Dedifferentiated amniotic fluid mesenchymal stem cell (primary cell): Measurements from ENCODE around the gene CYP46A1.

ENCODE experiments used
- DNase-seq: peaks from one replicate; pipeline ENCODE4 v3.0.0-alpha.2; 2016; ENCODE audit errors: extremely low spot score

CYP46A1 gene

DNA sequence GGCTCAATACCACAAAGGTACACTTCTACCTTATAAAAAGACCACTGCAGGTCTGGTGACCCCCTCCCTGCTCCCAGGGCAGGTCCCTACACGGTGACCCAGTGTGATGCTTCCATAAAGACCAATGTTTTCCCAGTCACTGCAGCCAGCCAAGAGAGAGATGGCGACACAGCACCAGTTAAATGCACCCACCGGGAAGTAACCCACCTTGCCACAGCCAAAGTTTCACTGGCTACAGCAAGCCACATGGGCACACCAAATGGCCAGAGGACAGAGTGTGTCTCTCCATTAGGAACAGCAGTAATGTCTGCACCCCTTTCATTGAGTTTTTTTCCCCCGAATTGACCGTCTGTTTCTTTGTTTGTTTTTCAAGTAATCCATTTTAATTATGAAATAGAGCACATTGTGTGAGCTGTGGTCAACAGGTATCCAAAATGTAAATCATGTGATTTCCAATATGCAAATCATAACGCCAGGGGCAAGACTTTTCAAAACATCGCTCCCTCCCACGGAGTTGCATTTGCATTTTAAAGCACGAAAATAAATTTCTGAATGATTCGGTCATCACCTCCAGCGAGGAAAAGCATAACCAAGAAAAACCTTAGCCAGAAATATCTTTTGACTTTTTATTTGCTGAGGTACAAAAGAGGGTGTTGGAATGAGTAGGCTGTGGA lies 60.2 kb downstream of the CYP46A1 start:
- peak; percentile 65 for DNase-seq

DNA sequence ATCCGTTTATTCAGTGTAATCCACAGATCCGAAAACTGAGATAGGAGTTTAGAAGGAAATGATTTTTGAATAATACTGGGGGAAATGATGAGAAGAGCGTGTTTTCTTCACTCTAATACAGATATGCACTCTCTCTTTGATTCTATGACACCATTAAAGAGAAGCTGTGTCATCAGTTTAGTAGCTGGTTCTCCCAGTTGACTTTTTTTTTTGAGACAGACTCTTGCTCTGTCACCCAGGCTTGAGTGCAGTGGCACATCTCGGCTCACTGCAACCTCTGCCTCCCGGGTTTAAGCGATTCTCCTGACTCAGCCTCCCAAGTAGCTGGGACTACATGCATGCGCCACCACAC lies 60.8 kb downstream of the CYP46A1 start:
- DNase-seq = no peak

DNA sequence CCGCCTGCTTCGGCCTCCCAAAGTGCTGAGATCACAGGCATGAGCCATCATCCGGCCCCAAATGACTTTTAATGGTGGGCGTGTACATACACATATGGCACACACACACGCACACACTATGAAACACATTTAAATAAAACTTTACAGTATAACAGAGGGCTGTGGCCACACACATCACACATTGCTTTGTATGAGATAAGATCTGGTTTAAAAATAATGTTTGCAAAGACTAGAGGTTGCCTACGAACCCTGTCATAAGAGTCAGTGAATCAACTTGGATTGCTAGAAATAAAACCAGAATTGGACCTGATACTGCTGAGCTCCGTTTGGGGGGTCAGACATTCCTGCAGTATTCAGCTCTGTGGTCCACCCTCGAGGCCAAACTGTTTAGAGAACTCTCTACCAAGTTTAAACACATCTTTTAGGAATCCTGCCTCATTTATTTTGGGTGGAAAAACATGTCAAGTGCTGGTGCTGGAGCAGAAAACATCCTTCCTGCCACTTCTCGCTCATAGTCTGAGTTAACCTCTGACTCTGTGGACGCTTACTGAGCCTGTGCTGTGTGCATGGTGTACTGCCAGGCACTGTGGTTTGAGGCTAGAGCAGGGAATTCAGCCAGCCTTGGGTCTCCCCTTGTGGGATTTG lies 61.3 kb downstream of the CYP46A1 start:
- no peak for DNase-seq

DNA sequence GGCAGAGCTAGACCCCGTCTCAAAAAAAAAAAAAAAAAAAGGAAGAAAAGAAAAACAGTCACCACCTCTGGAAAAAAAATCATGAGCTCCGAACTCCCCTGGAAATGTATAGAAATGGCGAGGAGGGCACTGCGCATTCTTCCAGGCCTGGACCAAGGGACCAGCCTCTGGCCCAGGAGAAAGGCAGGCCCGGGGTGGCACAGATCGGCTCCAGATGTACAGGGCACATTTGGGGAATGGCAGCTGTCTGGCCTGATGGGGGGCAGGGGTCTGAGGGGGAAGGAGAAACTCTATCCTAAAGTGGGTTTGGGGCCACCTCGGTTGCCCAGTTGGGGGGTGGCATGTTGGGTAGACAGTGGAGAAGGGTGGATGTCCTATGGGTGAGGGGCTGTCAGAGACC lies 63.1 kb downstream of the CYP46A1 start:
- DNase-seq = no peak

DNA sequence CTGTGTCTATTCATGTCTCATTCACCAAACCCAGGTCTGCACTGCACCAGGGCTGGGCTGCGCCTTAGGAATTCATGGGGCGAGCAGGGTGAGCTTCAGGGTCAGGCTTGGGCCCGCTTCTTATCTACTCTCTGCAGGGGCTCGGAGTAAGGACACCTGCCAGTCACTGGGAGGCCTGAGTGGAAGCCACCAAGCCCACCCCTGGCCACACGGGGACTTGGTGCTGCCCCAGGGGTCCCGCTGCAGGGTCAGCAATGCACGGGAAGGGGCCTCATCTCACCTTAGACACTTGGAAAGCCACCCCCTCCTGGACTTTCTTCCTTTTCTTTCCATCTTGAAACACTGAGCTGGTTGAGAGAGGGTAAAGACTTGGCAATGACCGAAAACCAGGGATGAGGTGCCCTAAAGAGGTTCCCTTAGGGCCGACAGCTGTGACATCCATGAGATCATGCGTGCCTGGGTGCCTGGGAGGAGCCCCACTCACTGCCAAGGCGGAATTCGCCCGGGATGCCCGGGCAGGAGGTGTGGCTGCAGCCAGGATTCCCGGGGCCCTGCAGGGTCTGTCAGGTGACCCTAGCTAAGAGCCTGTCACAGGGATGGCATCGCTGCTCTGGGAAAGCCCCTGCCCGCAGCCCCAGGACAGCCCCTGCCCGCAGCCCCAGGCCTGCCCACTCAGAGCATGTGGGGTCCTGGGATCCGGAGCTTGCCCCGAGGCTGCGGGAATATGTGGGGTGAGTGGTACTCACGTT lies 63.7 kb downstream of the CYP46A1 start:
- no peak for DNase-seq

DNA sequence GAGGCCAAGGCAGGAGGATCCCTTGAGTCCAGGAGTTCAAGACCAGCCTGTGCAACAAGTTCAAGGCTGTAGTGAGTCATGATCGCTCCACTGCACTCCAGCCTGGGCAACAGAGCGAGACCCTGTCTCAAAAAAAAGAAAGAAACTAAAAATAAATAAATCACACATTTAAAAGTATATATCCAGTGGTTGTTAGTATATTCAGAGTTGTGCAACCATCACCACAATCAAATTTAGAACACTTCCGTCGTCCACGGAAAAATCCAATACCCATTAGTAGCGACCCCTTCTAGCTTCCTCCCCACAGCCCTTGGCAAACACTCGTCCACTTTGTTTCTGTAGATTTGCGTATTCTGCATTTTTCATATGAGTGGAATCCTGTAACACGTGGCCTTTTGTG lies 64.4 kb downstream of the CYP46A1 start:
- DNase-seq = no peak

DNA sequence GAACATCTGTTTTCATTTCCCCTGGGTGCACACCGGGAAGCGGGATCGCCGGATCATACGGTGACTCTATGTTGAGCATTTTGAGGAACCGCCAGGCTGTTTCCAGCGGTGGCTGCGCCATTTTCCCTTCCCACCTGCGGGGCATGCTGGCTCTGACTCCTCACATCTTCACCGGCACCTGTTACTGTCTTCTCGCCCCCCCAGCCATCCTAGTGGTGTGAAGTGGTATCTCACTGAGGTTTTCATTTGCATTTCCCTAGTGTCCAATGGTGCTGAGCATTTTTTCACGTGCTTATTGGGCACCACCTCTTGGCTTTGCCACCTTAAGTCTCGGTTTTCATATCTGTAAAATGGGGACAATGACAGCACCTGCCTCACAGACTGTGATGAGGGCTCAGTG lies 65.0 kb downstream of the CYP46A1 start:
- no peak for DNase-seq

DNA sequence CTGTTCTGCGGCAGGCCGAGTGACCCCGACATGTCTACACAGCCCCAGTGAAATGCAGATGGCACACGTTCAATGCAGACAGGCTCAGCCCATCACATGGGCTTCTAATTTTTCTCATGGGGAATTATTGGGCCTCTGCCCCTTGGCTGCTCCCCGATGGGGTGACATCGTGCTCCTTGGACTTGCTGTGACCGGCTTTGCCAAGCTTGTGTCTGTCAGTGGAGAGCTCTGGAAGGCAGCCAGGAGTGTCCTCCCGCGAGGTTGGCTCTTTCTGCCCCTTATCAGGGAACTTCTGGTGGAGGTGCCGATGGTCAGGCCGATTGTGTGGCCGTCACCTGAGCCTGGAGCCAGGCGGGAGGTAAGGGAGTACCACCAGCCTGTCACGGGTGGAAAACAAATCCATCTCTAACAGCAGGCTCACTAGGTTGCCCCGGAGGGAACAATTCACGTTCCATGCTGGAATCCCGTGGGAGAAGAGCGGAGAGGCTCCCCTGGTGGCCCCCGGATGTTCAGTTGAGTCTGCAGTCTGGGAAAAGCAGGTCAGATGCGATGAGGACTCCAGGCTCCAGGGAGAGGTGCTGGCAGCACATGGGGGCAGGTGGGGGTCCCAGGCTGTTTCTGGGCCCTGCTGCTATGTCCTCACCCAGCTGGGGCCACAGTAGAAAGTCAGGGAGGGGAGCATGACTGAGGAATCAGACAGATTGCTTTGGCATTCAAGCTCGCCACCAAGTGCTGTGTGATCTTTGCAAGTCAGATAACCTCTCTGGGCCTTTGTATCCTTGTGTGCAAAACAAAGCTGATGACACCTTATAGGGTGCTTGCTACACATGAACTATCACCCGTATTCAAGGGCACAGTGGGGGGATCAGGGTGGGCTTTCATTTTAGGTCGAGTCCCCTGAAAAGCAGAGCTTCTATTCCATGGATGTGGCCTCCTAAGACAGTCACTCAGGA lies 65.9 kb downstream of the CYP46A1 start:
- DNase-seq = no peak

DNA sequence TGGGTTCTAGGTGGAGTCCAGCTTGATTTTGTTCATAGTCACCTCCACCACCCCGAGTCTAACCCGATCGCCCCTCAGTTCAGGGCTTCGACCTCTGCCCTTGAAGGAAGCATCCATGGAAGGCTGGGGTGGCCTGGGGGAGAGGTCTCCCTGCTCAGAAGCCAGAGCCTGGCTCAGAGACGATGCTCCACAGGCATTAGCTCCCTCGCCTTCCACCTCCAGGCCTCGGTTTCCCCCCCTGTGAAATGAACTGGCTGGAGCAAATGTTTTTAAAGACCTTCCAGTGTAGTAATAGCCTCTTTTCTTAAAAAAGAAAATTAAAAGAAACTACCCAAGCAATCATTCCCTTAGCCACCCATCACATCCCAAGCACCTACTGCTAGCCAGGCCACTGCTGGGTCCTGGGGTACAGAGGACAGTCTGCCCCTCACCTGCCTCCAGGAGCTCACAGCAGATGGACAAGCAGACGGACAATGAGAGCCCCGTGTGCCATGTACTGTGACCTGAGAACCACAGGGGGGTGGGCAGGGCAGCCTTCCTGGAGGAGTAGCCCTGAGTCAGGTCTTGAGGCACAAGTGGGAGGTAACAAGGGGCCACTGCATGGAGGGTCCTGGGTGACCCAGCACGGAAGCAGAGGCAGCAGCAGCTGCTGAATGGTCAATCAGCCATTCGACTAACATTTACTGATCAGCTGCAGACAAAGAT lies 66.8 kb downstream of the CYP46A1 start:
- DNase-seq = no peak

DNA sequence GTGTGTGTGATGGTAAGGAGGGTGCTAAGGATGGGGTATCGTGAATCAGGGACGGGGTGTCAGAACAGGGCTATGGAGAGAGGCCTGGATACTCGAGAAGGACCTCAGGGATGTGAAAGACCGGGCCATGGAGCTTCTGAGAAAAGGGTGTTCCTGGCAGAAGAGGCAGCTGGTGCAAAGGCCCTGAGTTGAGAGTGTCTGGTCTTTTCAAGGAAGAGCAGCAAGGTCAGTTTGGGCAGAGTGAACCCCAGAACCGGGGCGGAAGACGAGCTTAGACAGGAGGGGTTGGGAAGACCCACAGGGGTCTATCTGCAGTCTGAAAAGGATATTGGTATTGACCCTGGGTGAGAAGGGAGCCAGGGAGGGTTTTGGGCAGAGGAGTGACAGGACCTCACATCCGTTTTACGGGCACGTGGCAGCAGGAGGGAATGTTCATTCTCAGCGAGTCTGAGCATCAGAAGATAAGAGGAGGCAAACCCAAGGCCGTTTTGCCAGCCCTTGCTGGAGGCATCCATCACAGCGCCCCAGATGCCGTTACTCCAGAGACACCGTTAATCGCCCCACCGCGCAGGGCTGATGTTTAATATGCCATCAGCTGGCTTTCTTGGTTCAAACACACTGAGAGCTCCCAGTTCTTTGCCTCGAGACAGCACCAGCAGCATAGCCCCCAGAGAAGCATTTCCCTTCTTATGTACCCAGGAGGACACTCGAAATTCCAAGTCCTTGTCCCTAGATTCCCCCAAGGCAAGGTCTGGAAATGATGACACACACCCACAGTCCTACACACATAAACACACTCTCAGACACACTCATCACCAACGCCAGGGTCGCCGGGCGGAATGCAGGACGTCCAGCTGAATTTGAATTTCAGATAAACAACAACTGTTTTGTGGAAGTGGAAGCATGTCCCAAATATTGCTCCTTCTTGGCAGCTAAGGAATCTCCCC lies 67.7 kb downstream of the CYP46A1 start:
- DNase-seq = no peak

DNA sequence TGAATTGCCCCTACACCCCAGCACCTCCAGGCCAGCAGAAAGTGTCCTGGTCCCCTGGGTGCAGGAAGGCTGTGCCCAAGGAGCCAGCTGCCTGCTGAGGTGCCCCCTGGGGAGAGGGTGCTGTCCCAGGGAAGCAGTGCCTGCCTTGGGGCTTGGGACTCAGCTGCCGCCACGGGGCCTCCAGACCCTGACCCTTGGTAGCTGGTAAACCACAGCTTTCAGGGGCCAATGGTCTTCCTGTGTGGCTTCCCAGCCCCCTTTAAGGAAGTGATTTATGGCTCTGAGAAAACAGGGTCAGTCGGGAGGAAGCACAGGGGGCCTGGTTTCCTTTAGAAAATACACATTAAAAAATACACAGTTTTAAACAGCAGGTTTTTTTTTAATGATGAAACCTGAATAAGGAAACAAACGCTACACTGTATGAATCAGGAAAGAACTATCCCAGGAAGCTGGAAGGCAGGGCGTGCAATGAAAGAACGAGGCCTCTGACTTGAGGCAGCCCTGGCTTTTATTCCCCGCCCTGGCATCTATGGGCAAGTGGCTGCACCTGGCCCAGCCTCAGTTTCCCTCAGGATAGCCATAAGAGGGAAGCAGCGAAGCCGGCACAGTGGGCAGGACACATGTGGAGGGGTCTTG lies 68.5 kb downstream of the CYP46A1 start:
- DNase-seq = peak; percentile 73

DNA sequence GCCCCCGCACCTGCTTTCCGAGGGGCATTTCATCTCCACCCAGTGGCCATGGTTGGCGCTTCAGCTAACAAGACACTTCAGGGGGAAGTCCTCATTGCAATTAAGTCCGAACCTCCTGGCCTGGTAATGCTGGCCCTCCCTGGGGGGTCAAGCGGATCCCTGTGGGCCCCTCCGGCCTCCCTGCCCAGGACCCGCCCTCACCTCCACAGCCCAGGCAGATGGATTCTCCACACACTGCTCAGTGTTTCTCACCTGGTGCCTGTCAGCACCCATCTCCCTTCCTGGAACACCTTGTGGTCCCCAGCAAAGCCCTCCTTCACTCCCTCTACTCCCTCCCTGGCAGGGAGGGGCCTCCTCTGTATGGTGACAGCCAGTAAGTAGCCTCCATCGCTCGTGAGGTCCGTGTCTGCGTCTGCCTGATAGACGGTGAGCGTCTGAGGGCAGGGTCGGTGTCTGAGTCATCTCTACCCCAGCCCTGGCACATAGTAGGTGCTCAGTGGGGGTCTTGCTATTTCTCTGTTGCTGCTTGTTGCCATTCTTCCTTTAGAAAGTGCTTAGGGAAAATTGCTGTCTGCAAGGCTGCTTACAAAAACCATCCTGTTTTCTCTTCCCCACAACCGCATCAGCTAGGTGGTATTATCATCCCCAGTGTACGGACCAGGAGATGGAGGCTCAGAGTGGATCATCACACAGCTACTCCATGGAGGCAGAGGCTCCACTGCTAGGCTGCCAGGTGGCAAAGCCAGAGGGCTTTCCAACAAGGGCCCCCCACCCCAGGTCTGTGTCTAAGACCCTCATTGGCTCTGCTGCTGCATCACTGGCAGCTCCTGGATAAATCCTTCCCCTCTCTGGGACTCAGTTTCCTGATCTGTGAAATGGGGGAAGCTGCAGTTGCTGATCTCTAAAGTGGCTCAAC lies 69.4 kb downstream of the CYP46A1 start:
- DNase-seq = no peak

DNA sequence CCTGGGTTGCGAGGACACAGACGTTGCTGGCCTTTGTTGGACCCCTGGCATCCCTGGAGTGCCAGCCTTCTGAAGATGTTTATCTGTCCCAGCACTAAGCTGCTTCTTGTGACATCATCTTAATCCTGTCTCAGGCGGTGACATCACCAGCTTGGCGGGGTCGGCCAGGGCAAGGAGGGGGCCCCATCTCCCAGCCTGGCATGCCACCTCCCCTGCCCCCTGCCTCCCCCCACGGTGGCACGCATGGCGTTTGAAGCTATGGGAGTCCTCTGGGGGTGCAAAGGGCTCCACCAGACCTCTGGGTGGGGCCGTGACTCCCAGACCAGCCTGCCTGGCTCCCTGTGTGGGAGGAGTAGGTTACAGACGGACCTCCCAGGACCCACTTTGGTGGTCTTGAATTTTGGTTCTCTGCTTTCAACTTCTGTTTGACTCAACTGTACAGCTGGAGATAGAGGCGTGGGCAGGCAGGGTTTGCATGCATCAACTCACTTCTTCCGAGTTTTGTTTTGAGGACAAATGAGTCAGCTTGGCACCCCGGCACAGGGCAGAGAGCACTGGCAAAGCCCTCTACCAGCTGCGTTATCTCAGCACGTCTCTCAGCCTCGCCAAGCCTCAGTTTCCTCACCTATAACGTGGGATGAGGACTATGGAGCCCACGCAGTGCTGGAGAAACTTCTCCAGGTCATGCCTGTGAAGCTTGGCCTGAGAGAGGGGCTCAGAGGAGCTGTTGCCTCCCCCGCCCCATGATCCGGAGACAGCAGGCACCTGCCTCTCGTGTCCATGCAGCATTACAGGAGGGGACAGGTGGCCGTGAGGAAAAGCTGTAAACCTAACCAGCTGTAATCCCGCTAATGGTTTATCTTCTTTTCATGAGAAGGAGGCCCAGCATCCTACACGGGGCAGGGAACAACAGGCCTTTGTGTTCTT lies 70.3 kb downstream of the CYP46A1 start:
- DNase-seq = no peak

DNA sequence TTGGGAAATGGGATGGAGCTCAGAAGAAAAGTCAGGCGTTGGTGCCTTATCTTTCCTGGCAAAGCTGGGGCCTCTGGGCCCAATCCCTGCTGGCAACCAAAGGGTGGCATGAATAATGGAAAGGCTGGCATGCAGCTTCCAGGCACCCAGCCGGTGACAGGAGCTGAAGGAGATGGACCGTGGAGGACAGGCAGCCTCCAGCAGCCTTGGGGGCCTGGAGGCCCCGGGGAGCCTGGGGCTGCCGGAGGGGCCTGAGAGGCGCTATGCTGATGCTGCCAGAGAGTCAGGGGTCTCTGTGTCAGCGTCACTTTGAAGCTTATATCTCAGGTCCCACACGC lies 70.9 kb downstream of the CYP46A1 start:
- no peak for DNase-seq

DNA sequence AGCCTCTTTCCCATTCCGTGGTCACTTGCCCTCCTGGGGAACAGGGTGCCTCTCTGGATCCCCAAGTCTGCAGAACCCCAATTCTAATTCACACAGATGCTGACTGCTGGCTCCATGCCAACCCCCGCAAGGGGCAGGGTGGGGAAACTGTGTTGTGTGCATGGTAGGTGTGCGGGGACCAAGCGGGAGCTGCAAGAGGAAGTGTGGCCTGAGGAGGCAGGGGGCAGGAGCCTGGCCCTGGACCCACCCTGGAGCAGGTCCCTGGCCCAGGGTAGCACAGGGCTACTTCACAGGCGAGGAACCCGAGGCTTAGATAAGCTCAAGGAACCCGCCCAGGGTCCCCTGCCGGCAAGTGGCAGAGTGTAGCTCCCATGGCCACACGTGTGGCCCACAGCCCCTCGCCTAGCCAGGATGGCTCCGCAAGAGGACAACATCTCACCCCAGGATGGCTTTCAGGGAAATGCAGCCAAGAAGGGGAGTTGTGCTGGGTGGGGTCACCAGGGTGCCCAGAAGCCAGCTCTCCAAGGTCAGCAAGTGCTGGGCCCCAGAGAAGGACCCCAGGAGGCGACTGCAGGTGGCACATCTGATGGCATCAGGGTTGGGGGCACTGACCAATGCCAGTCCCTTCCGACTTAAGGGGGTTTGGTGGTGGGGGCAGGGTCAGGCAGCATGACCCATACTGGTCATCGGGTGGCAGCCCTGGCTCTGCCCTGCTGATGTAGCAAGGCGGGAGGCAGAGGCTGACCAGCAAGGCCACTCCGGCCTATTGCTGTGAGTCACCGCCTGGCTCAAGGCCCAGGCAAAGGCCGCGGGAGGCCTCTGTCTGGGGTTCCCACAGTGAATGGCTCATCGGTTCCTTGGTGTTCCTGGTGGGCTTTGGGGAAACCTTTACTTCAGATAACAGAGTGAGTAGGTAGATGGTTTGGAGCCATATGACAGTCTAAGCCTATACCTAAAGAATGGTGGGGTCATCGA lies 71.8 kb downstream of the CYP46A1 start:
- peak; percentile 77 for DNase-seq

DNA sequence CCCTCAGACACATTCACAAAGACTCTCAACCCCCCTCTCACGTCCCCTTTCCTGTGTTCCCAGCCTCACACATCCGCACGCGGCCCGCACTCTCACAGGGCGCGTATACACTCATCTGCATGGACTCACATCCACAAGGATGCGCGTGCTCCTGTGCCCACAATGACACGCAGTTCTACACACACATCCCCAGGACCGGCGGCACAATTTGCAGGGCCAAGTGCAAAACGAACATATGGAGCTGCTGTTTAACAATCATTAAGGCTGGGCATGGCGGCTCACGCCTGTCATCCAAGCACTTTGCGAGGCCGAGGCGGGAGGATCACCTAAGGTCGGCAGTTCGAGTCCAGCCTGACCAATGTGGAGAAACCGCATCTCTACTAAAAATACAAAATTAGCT lies 72.7 kb downstream of the CYP46A1 start:
- no peak for DNase-seq
